ENCODE data around the gene IRF9. TPM values are rescaled to one million over a fixed set of nuclear protein-coding genes. Genes with fewer than 3 reads are reported as not detected.

IRF9 gene
- total and polyA plus RNA-seq, 2 of the 13 experiments (the other 11 are each of a cell fraction or from before 2014, with no cell fraction given) = 14.9 to 49.7 TPM

DNA sequence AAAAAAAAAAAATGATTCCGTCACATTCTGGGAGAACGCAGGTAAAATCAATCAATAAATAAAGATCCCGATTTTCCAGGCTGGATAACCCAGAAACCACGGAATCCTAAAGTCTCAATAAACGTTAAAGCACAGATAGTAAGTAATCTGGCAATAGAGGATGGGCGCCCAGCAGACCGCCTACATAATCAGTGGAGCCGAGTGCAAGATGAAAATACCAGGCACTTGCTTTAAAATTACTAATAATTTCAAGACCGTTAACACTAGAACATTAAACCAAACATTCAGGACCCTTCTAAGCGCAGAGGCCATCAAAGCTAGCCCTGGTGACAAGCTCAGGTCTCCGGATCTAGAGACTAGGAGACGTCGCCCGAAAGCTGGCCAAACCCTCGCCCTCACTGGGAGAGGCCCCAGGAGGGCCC, 47.7 kb upstream of the IRF9 start:
- no peaks in the 10 kb centered on the region for H4K20me1 ChIP-seq (ENCODE audit: insufficient read depth, low read length)
- in situ Hi-C loops (cut with HindIII; ENCODE audit: extremely low pct_ligation_motif_present, low pct_unique_long_range_greater_than_20kb) = loop anchor here (25.0 kb wide), 1 partner anchor 1526 kb away; the partner anchor contains the start of genes ABHD4 and DAD1
- peak overlapping the region; percentile 49 to 96 (median 66) for H3K4me3 ChIP-seq (replicated peaks in 1 of 3; ENCODE audit: insufficient read depth in 1 of 3, low read depth in 2 of 3, low read length in 3 of 3)
- H3K9ac ChIP-seq (ENCODE audit: insufficient read depth, low read depth, low read length) = peak overlapping the region; percentile 99
- BruUV-seq (replicated peaks) = TSS peak; percentile 78
- peak overlapping the region; percentile 98 for H3K27ac ChIP-seq (ENCODE audit: extremely low read length, insufficient read depth, low read length)
- ATAC-seq = no peak
- ChIA-PET CTCF (ENCODE audit: low intra/inter-chr PET ratio, low total read pairs) (interaction anchor here (1.0 to 1.6 kb wide), 2 partner anchors 20 to 48 kb away, joined by 3 read pairs; partner anchors contain the start of genes IRF9 and PCK2), POLR2A (interaction anchor here (0.7 to 15.5 kb wide), 53 partner anchors 10 to 1184 kb away, joined by 3 to 977 read pairs (median 9); partner anchors contain the start of genes ACIN1, AP1G2, BCL2L2 and C14orf119)
- H3K9me3 ChIP-seq (ENCODE audit: low read length) = no peaks in the 10 kb centered on the region
- no peak for FAIRE-seq
- peaks cover 62% of the 10 kb centered on the region for H3K4me1 ChIP-seq (ENCODE audit: insufficient read depth, low read length)
- intact Hi-C loops (cut with micrococcal nuclease; ENCODE audit: unreplicated experiment) = loop anchor here (10.0 kb wide), 2 partner anchors 809 to 1019 kb away; partner anchors contain the start of genes ACIN1, BCL2L2, C14orf119 and PPP1R3E
- H3K4me2 ChIP-seq (ENCODE audit: low read depth, low read length) = peak overlapping the region; percentile 100
- 16% methylated on average over 15 of the region's 15 CpGs for WGBS (ENCODE audit: low lambda C conversion rate)
- H3K36me3 ChIP-seq (replicated peaks in 1 of 2; ENCODE audit: control insufficient read depth in 1 of 2, insufficient read depth in 2 of 2, low read length in 2 of 2) = peaks cover 18 to 23% of the 10 kb centered on the region in 2 experiments
- no peak overlapping the region for H2AFZ ChIP-seq (ENCODE audit: low read length)
- H3K79me2 ChIP-seq (ENCODE audit: insufficient read depth, low read length) = peaks cover 32% of the 10 kb centered on the region
- DNase-seq (ENCODE audit: low spot score) = no peak
- no peaks in the 10 kb centered on the region; a peak in 1 of 5 replicates for H3K27me3 ChIP-seq (ENCODE audit: control insufficient read depth in 1 of 2, insufficient read depth in 2 of 2, low read length in 2 of 2)
- TF ChIP-seq ZNF780A (CRISPR knock-in tag; IDR thresholded peaks at IDR 0.05) (no peak), ZNF501 (CRISPR knock-in tag; IDR thresholded peaks at IDR 0.05) (no peak), ZNF549 (CRISPR knock-in tag; IDR thresholded peaks at IDR 0.05) (peak; percentile 81; the same call in 1 of the 2 replicates), NONO (IDR thresholded peaks at IDR 0.05) (no peak), NONO (CRISPR knock-in tag; conservative IDR thresholded peaks at IDR 0.05) (no peak), NFATC3 (CRISPR knock-in tag; IDR thresholded peaks at IDR 0.05) (no peak), SIN3B (IDR thresholded peaks at IDR 0.05; ENCODE audit: low read length) (no peak), KDM5A (IDR thresholded peaks at IDR 0.05; ENCODE audit: borderline replicate concordance, low read length) (no peak), TP53 (CRISPR knock-in tag; conservative IDR thresholded peaks at IDR 0.05) (0 out of 2 replicates have a peak, but pooled peaks have one; percentile 90), ZNF367 (CRISPR knock-in tag; IDR thresholded peaks at IDR 0.05; ENCODE audit: borderline replicate concordance) (0 out of 2 replicates have a peak, but pooled peaks have one; percentile 37), IRX3 (CRISPR knock-in tag; IDR thresholded peaks at IDR 0.05; ENCODE audit: borderline replicate concordance, low read depth) (no peak), AKAP8 (CRISPR knock-in tag; IDR thresholded peaks at IDR 0.05) (no peak), TFE3 (CRISPR knock-in tag; IDR thresholded peaks at IDR 0.05) (no peak), SMARCE1 (IDR thresholded peaks at IDR 0.05; ENCODE audit: borderline replicate concordance) (no peak), PPARG (CRISPR knock-in tag; conservative IDR thresholded peaks at IDR 0.05) (no peak)
- TF ChIP-seq, protein P1, sequence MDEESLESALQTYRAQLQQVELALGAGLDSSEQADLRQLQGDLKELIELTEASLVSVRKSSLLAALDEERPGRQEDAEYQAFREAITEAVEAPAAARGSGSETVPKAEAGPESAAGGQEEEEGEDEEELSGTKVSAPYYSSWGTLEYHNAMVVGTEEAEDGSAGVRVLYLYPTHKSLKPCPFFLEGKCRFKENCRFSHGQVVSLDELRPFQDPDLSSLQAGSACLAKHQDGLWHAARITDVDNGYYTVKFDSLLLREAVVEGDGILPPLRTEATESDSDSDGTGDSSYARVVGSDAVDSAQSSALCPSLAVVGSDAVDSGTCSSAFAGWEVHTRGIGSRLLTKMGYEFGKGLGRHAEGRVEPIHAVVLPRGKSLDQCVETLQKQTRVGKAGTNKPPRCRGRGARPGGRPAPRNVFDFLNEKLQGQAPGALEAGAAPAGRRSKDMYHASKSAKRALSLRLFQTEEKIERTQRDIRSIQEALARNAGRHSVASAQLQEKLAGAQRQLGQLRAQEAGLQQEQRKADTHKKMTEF (CRISPR knock-in tag; IDR thresholded peaks at IDR 0.05) = no peak
- TF ChIP-seq, protein P2, sequence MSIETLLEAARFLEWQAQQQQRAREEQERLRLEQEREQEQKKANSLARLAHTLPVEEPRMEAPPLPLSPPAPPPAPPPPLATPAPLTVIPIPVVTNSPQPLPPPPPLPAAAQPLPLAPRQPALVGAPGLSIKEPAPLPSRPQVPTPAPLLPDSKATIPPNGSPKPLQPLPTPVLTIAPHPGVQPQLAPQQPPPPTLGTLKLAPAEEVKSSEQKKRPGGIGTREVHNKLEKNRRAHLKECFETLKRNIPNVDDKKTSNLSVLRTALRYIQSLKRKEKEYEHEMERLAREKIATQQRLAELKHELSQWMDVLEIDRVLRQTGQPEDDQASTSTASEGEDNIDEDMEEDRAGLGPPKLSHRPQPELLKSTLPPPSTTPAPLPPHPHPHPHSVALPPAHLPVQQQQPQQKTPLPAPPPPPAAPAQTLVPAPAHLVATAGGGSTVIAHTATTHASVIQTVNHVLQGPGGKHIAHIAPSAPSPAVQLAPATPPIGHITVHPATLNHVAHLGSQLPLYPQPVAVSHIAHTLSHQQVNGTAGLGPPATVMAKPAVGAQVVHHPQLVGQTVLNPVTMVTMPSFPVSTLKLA (IDR thresholded peaks at IDR 0.05) = no peak
- TF ChIP-seq, protein P3, sequence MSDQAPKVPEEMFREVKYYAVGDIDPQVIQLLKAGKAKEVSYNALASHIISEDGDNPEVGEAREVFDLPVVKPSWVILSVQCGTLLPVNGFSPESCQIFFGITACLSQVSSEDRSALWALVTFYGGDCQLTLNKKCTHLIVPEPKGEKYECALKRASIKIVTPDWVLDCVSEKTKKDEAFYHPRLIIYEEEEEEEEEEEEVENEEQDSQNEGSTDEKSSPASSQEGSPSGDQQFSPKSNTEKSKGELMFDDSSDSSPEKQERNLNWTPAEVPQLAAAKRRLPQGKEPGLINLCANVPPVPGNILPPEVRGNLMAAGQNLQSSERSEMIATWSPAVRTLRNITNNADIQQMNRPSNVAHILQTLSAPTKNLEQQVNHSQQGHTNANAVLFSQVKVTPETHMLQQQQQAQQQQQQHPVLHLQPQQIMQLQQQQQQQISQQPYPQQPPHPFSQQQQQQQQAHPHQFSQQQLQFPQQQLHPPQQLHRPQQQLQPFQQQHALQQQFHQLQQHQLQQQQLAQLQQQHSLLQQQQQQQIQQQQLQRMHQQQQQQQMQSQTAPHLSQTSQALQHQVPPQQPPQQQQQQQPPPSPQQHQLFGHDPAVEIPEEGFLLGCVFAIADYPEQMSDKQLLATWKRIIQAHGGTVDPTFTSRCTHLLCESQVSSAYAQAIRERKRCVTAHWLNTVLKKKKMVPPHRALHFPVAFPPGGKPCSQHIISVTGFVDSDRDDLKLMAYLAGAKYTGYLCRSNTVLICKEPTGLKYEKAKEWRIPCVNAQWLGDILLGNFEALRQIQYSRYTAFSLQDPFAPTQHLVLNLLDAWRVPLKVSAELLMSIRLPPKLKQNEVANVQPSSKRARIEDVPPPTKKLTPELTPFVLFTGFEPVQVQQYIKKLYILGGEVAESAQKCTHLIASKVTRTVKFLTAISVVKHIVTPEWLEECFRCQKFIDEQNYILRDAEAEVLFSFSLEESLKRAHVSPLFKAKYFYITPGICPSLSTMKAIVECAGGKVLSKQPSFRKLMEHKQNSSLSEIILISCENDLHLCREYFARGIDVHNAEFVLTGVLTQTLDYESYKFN (CRISPR knock-in tag; conservative IDR thresholded peaks at IDR 0.05) = no peak

Measured in HepG2 (cell line).